Measurements from ENCODE around the gene MAD1L1. TPM values are rescaled to one million over a fixed set of nuclear protein-coding genes. Genes with fewer than 3 reads are reported as not detected.
"Not testable (repeated sequence)": the region's sequence is repeated elsewhere in the genome, so short reads cannot be mapped to it uniquely, and the experiment has no call there.

MAD1L1 gene
- total RNA-seq, 2 experiments from 2014 or later, result 58.3 to 65.3 TPM

- H2AFZ ChIP-seq (ENCODE audit: low read length); H3K36me3 ChIP-seq (ENCODE audit: insufficient read depth, low read length); H3K9me3 ChIP-seq (ENCODE audit: low read length); H3K4me1 ChIP-seq (ENCODE audit: insufficient read depth, low read length, poor library complexity, severe bottlenecking); intact Hi-C loops (cut with micrococcal nuclease; ENCODE audit: unreplicated experiment); H3K79me2 ChIP-seq (ENCODE audit: insufficient read depth, low read depth, low read length); H3K4me3 ChIP-seq (ENCODE audit: low read depth, low read length, poor library complexity, severe bottlenecking); H4K20me1 ChIP-seq (ENCODE audit: insufficient read depth, low read length); H3K4me2 ChIP-seq (ENCODE audit: low read length); POLR2A ChIA-PET; BruUV-seq (replicated peaks); H3K9me2 ChIP-seq (ENCODE audit: insufficient read depth, low read length); H3K27ac ChIP-seq (ENCODE audit: low read depth, low read length, poor library complexity, severe bottlenecking); DNase-seq (ENCODE audit: low spot score): not testable (repeated sequence)
- CTCF ChIA-PET (ENCODE audit: unreplicated experiment), result interaction anchor here (0.6 kb wide), 1 partner anchor 314 kb away, joined by 3 read pairs; no protein-coding TSS in a partner anchor
These were observed 401.3 kb downstream of the MAD1L1 start for GRCh38 chr7:1831471-1831870.

GRCh38 chr7:1829668-1830067, 403.1 kb downstream of the MAD1L1 start:
- H3K4me3 ChIP-seq (ENCODE audit: low read depth, low read length, poor library complexity, severe bottlenecking); BruUV-seq (replicated peaks); H2AFZ ChIP-seq (ENCODE audit: low read length); H3K4me2 ChIP-seq (ENCODE audit: low read length); H3K79me2 ChIP-seq (ENCODE audit: insufficient read depth, low read depth, low read length); DNase-seq (ENCODE audit: low spot score); H3K4me1 ChIP-seq (ENCODE audit: insufficient read depth, low read length, poor library complexity, severe bottlenecking); CTCF ChIA-PET (ENCODE audit: unreplicated experiment); H4K20me1 ChIP-seq (ENCODE audit: insufficient read depth, low read length); POLR2A ChIA-PET; H3K27ac ChIP-seq (ENCODE audit: low read depth, low read length, poor library complexity, severe bottlenecking); intact Hi-C loops (cut with micrococcal nuclease; ENCODE audit: unreplicated experiment); H3K9me2 ChIP-seq (ENCODE audit: insufficient read depth, low read length); H3K36me3 ChIP-seq (ENCODE audit: insufficient read depth, low read length); H3K9me3 ChIP-seq (ENCODE audit: low read length): not testable (repeated sequence)

- Histone ChIP-seq H3K4me3 (ENCODE audit: low read depth, low read length, poor library complexity, severe bottlenecking) (no peak overlapping the region), H3K9me2 (ENCODE audit: insufficient read depth, low read length) (no peaks in the 10 kb centered on the region), H4K20me1 (ENCODE audit: insufficient read depth, low read length) (no peaks in the 10 kb centered on the region), H3K9me3 (ENCODE audit: low read length) (no peaks in the 10 kb centered on the region), H3K4me2 (ENCODE audit: low read length) (no peak overlapping the region), H2AFZ (ENCODE audit: low read length) (no peak overlapping the region), H3K79me2 (ENCODE audit: insufficient read depth, low read depth, low read length) (no peaks in the 10 kb centered on the region), H3K36me3 (ENCODE audit: insufficient read depth, low read length) (no peaks in the 10 kb centered on the region), H3K27ac (ENCODE audit: low read depth, low read length, poor library complexity, severe bottlenecking) (no peak overlapping the region), H3K4me1 (ENCODE audit: insufficient read depth, low read length, poor library complexity, severe bottlenecking) (no peaks in the 10 kb centered on the region)
- ChIA-PET CTCF (ENCODE audit: unreplicated experiment) (no interaction called here), POLR2A (no interaction called here)
- no TSS peak for BruUV-seq (replicated peaks)
- no peak for TF ChIP-seq CTCF (conservative IDR thresholded peaks at IDR 0.05; ENCODE audit: low read length)
- no peak for TF ChIP-seq EZH2phosphoT487 (IDR thresholded peaks at IDR 0.05; ENCODE audit: borderline replicate concordance, low read depth, low read length)
- no peak for DNase-seq (ENCODE audit: low spot score)
- intact Hi-C loops (cut with micrococcal nuclease; ENCODE audit: unreplicated experiment), result no loop called here
These were observed 403.6 kb downstream of the MAD1L1 start for GRCh38 chr7:1829111-1829510.

- H2AFZ ChIP-seq (ENCODE audit: low read length); DNase-seq (ENCODE audit: low spot score); H3K4me3 ChIP-seq (ENCODE audit: low read depth, low read length, poor library complexity, severe bottlenecking); H3K9me2 ChIP-seq (ENCODE audit: insufficient read depth, low read length); H3K79me2 ChIP-seq (ENCODE audit: insufficient read depth, low read depth, low read length); H3K36me3 ChIP-seq (ENCODE audit: insufficient read depth, low read length); CTCF ChIA-PET (ENCODE audit: unreplicated experiment); H3K4me2 ChIP-seq (ENCODE audit: low read length); H3K27ac ChIP-seq (ENCODE audit: low read depth, low read length, poor library complexity, severe bottlenecking); BruUV-seq (replicated peaks); H3K9me3 ChIP-seq (ENCODE audit: low read length); H4K20me1 ChIP-seq (ENCODE audit: insufficient read depth, low read length); POLR2A ChIA-PET; H3K4me1 ChIP-seq (ENCODE audit: insufficient read depth, low read length, poor library complexity, severe bottlenecking); intact Hi-C loops (cut with micrococcal nuclease; ENCODE audit: unreplicated experiment): not testable (repeated sequence)
These were observed 404.6 kb downstream of the MAD1L1 start for GRCh38 chr7:1828170-1828569.

- CTCF ChIA-PET (ENCODE audit: unreplicated experiment); H3K9me2 ChIP-seq (ENCODE audit: insufficient read depth, low read length); H3K79me2 ChIP-seq (ENCODE audit: insufficient read depth, low read depth, low read length); intact Hi-C loops (cut with micrococcal nuclease; ENCODE audit: unreplicated experiment); DNase-seq (ENCODE audit: low spot score); H3K4me3 ChIP-seq (ENCODE audit: low read depth, low read length, poor library complexity, severe bottlenecking); H3K4me1 ChIP-seq (ENCODE audit: insufficient read depth, low read length, poor library complexity, severe bottlenecking); H3K9me3 ChIP-seq (ENCODE audit: low read length); BruUV-seq (replicated peaks); H2AFZ ChIP-seq (ENCODE audit: low read length); H3K4me2 ChIP-seq (ENCODE audit: low read length); H3K27ac ChIP-seq (ENCODE audit: low read depth, low read length, poor library complexity, severe bottlenecking); POLR2A ChIA-PET; H4K20me1 ChIP-seq (ENCODE audit: insufficient read depth, low read length); H3K36me3 ChIP-seq (ENCODE audit: insufficient read depth, low read length): not testable (repeated sequence)
These were observed 405.2 kb downstream of the MAD1L1 start for GRCh38 chr7:1827521-1827981.

GRCh38 chr7:1826931-1827330, 405.8 kb downstream of the MAD1L1 start:
- H2AFZ ChIP-seq (ENCODE audit: low read length); intact Hi-C loops (cut with micrococcal nuclease; ENCODE audit: unreplicated experiment); H4K20me1 ChIP-seq (ENCODE audit: insufficient read depth, low read length); H3K4me3 ChIP-seq (ENCODE audit: low read depth, low read length, poor library complexity, severe bottlenecking); H3K79me2 ChIP-seq (ENCODE audit: insufficient read depth, low read depth, low read length); POLR2A ChIA-PET; H3K4me1 ChIP-seq (ENCODE audit: insufficient read depth, low read length, poor library complexity, severe bottlenecking); H3K9me3 ChIP-seq (ENCODE audit: low read length); CTCF ChIA-PET (ENCODE audit: unreplicated experiment); DNase-seq (ENCODE audit: low spot score); H3K27ac ChIP-seq (ENCODE audit: low read depth, low read length, poor library complexity, severe bottlenecking); BruUV-seq (replicated peaks); H3K36me3 ChIP-seq (ENCODE audit: insufficient read depth, low read length); H3K4me2 ChIP-seq (ENCODE audit: low read length); H3K9me2 ChIP-seq (ENCODE audit: insufficient read depth, low read length): not testable (repeated sequence)

Data from OCI-LY7 (cell line).